ENCODE measurements around the gene SPDYE16.
A peak's percentile ranks its signal among the peaks of the same experiment; 100 is the strongest.
"Not testable (repeated sequence)": the region's sequence is repeated elsewhere in the genome, so short reads cannot be mapped to it uniquely, and the experiment has no call there.

SPDYE16 gene

DNA sequence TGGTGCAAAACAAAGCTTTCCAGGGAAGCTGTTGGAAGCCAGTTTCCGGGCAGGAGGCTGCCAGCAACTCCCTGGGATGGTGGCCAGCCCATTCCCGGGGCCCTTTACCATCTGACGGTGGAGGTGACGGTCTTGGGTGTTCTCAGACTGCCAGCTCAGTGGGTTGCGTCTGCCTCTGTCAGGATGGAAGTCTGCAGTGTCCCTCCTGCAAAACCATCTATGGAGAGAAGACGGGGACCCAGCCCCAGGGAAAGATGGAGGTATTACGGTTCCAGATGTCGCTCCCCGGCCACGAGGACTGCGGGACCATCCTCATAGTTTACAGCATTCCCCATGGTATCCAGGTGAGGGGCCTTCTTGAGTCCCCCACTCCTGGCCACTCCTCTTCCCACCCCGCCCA, 39.9 kb downstream of the SPDYE16 start:
- not testable (repeated sequence) for FAIRE-seq

- FAIRE-seq: not testable (repeated sequence)
Measured at GRCh38 chr7:76502836-76503235, 40.3 kb downstream of the SPDYE16 start.

- FAIRE-seq: not testable (repeated sequence)
Measured at GRCh38 chr7:76502224-76502623, 40.9 kb downstream of the SPDYE16 start.

- FAIRE-seq: peak; percentile 92
Measured at GRCh38 chr7:76499924-76500241, 43.2 kb downstream of the SPDYE16 start.

DNA sequence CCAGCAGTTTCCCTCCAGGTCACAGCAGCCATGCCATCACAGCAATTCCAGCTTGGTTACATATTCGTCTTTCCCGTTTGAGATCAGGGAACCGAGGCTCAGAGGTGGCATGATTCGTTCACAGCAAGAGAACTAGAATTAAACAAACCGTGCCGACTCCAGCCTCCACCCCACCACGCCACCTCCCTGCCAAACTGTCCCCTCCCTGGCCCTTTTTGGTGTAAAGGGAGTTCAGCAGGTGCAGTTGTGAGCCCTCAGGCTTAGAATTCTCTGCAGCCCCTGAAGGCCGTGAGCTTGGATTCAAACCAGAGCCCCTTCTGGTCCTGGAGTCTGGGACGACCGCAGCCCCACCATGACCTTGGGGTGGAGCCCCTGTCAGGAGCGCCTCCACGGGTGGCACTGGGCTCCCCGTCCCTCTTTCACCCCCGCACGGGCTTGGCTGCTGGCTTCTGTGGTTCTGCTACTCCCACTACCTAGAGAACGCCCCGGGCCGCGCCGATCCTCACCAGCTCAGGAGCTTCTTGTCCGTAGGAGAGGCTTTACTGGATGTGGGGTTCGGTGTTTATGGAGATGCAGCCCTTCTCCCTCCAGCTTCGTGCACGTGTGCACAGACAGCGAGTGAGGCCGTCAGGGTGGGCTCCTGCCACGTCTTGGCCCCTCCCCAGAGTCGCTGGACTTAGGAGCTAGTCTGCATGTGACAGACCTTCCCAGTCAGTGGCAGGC, 43.7 kb downstream of the SPDYE16 start:
- FAIRE-seq: not testable (repeated sequence)

GRCh38 chr7:76498583-76499200, 44.4 kb downstream of the SPDYE16 start:
- not testable (repeated sequence) for FAIRE-seq

- not testable (repeated sequence) for FAIRE-seq
Measured at GRCh38 chr7:76497918-76498582, 45.0 kb downstream of the SPDYE16 start.

- not testable (repeated sequence) for FAIRE-seq
Measured at GRCh38 chr7:76495717-76496116, 47.4 kb downstream of the SPDYE16 start.

- not testable (repeated sequence) for FAIRE-seq
Measured at GRCh38 chr7:76492139-76492538, 51.0 kb downstream of the SPDYE16 start.

DNA sequence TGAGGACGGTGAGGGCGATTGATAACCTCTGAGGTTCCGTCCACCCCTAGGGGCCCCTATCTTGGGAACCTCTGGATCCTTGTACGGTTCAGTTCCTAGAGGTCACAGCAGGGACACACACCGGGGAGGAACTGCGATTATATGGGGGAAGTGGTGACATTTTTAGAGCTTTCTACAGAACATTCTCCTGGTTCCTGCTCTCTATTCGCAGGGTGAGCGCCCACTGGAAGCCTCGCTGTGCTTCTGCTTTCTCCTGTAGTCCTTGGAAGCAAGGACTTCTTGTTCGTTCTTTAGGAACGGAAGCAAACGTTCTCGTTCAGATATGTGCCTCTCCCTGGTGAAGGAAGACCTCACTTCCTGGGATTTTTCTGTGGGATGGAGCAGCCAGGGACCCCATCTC, 55.1 kb downstream of the SPDYE16 start:
- not testable (repeated sequence) for FAIRE-seq

- FAIRE-seq: not testable (repeated sequence)
Measured at GRCh38 chr7:76486618-76487017, 56.5 kb downstream of the SPDYE16 start.

- not testable (repeated sequence) for FAIRE-seq
Measured at GRCh38 chr7:76485822-76486610, 57.1 kb downstream of the SPDYE16 start.

DNA sequence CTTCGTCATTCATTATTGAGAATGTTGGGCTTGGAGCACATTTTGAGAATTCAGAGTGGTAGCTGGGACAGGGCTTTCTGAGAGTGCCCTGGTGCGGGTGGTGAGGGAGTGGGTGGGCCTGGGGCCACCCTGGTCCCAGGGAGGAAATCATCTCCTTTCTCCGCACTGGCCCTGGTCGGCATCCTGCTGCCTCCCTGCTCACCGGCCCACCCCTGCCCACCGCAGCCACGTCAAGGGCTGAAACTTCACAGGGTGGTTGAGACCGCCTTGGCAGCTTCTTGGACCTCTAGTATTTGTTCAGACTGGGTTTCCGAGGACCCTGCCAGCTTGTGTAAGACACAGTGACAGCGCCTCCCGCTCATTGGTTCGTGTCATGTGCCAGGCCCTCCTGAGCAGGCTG, 58.6 kb downstream of the SPDYE16 start:
- FAIRE-seq: not testable (repeated sequence)

DNA sequence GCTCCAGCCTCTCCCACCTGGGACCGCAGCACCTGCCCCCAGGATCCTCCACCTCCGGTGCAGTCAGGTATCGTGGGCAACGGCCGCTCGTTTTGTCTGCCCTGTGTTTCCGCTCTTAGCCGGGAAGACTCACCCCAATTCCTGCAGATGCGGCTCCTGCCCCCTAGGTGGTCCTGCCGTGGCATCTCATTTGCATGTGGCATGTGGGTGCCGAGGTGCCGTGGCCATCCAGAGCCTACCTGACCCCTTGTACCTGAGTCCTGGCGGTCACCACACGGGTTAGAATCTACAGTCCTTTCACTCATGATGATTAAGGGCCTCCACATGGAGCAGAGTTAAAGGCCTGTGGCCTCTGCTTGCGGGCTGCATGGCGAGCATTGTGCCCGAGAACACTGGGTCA, 60.0 kb downstream of the SPDYE16 start:
- FAIRE-seq: not testable (repeated sequence)

GRCh38 chr7:76482660-76483059, 60.4 kb downstream of the SPDYE16 start:
- FAIRE-seq: not testable (repeated sequence)
